Fibroblast of mammary gland (primary cell): ENCODE data around the gene PACRG.

ENCODE experiments used
- DNase-seq: peaks from one replicate; pipeline ENCODE4 v3.0.0-alpha.2; 2010; ENCODE audit warnings: low read depth
- H3K4me3 ChIP-seq: 2 replicates; pipeline ENCODE4 v1.5.1; 2011; ENCODE audit warnings: low read depth, mild to moderate bottlenecking, low read length, moderate library complexity; ENCODE audit not compliant: control insufficient read depth
- CTCF ChIP-seq: conservative IDR thresholded peaks from 2 replicates; pipeline ENCODE4 v1.5.1; 2011; ENCODE audit warnings: low read depth, low read length, inconsistent platforms; ENCODE audit not compliant: control insufficient read depth, insufficient read depth

The PACRG gene

GRCh38 chr6:162728706-162729105, 932 bp downstream of the PACRG start:
- no peak overlapping the region for H3K4me3 ChIP-seq
- no peak for DNase-seq
- no peak for TF ChIP-seq CTCF

- H3K4me3 ChIP-seq: no peak overlapping the region
- no peak for DNase-seq
- no peak for TF ChIP-seq CTCF
Measured at GRCh38 chr6:162730502-162730901, 2.7 kb downstream of the PACRG start.

GRCh38 chr6:162733489-162733888, 5.7 kb downstream of the PACRG start:
- DNase-seq: no peak
- H3K4me3 ChIP-seq: no peak overlapping the region
- no peak for TF ChIP-seq CTCF

GRCh38 chr6:162736961-162737360, 9.2 kb downstream of the PACRG start:
- peak; percentile 4 for TF ChIP-seq CTCF
- DNase-seq: no peak
- H3K4me3 ChIP-seq: no peak overlapping the region

- H3K4me3 ChIP-seq: no peak overlapping the region
- TF ChIP-seq CTCF: no peak
- DNase-seq: peak; percentile 62
Measured at GRCh38 chr6:162750776-162751175, 23.0 kb downstream of the PACRG start.

GRCh38 chr6:162751211-162751859, 23.6 kb downstream of the PACRG start:
- DNase-seq: peak; percentile 6
- H3K4me3 ChIP-seq: no peak overlapping the region

More at GRCh38 chr6:162751211-162751859, 23.6 kb downstream of the PACRG start:
- TF ChIP-seq CTCF: no peak
